GM03348 (cell line): ENCODE results near the gene UBASH3A.

Source experiments
- DNase-seq: peaks from one replicate; pipeline ENCODE4 v3.0.0; 2012; ENCODE audit warnings: low spot score

UBASH3A gene

GRCh38 chr21:42374457-42374856, 29.2 kb upstream of the UBASH3A start:
- no peak for DNase-seq

GRCh38 chr21:42374864-42375499, 28.7 kb upstream of the UBASH3A start:
- no peak for DNase-seq

GRCh38 chr21:42375506-42375905, 28.2 kb upstream of the UBASH3A start:
- no peak for DNase-seq

GRCh38 chr21:42375966-42376337, 27.8 kb upstream of the UBASH3A start:
- DNase-seq = no peak

- no peak for DNase-seq
These were observed 27.2 kb upstream of the UBASH3A start for GRCh38 chr21:42376338-42376982.

GRCh38 chr21:42377211-42377950, 26.3 kb upstream of the UBASH3A start:
- DNase-seq = no peak

GRCh38 chr21:42377951-42378340, 25.8 kb upstream of the UBASH3A start:
- DNase-seq = no peak

GRCh38 chr21:42378418-42378817, 25.3 kb upstream of the UBASH3A start:
- no peak for DNase-seq

- DNase-seq = no peak
These were observed 24.1 kb upstream of the UBASH3A start for GRCh38 chr21:42379426-42380215.

- DNase-seq = peak; percentile 37
These were observed 22.2 kb upstream of the UBASH3A start for GRCh38 chr21:42381347-42381984.

- no peak for DNase-seq
These were observed 20.8 kb upstream of the UBASH3A start for GRCh38 chr21:42382915-42383314.

GRCh38 chr21:42383331-42383730, 20.4 kb upstream of the UBASH3A start:
- DNase-seq = no peak

GRCh38 chr21:42384156-42384945, 19.4 kb upstream of the UBASH3A start:
- no peak for DNase-seq

GRCh38 chr21:42384989-42385388, 18.7 kb upstream of the UBASH3A start:
- DNase-seq = no peak

- DNase-seq = no peak
These were observed 18.1 kb upstream of the UBASH3A start for GRCh38 chr21:42385619-42386018.

- no peak for DNase-seq
These were observed 17.6 kb upstream of the UBASH3A start for GRCh38 chr21:42386034-42386591.

- DNase-seq = no peak
These were observed 16.5 kb upstream of the UBASH3A start for GRCh38 chr21:42387164-42387563.

GRCh38 chr21:42387843-42388340, 15.8 kb upstream of the UBASH3A start:
- DNase-seq = no peak

GRCh38 chr21:42388740-42389448, 14.8 kb upstream of the UBASH3A start:
- DNase-seq = no peak

GRCh38 chr21:42389449-42389835, 14.3 kb upstream of the UBASH3A start:
- DNase-seq = no peak
